Gastroesophageal sphincter (tissue), 4 donors: ENCODE data around the gene FAM24B. TPM values are rescaled to one million over a fixed set of nuclear protein-coding genes. Genes with fewer than 3 reads are reported as not detected.

Experiments used
- ATAC-seq: fragments of 150-250 bp; one replicate; pipeline ENCODE4 v1.9.1; 2016; ENCODE audit warnings: mild to moderate bottlenecking, moderate library complexity
- H3K27ac ChIP-seq, 4 donors: fragments of 200-600 bp; sonication (generic) in 3 of 4; 1 replicate in 3 of 4; 2 replicates in 1 of 4; pipeline ENCODE4 v1.5.1; 2016 to 2019
- H3K27me3 ChIP-seq: fragments of 200-600 bp; sonication (generic); one replicate; pipeline ENCODE4 v1.5.1; 2019
- H3K36me3 ChIP-seq, 2 donors: fragments of 200-600 bp; sonication (generic); one replicate each; pipeline ENCODE4 v1.5.1; 2019; ENCODE audit warnings: control low read depth in 1 of 2
- H3K4me1 ChIP-seq, 3 donors: fragments of 200-600 bp; sonication (generic); 1 replicate in 2 of 3; 2 replicates in 1 of 3; pipeline ENCODE4 v1.5.1; 2016 to 2019; ENCODE audit warnings: control low read depth in 2 of 3
- H3K4me3 ChIP-seq, 2 donors: fragments of 200-600 bp; sonication (generic); one replicate each; pipeline ENCODE4 v1.5.1; 2019; ENCODE audit warnings: mild to moderate bottlenecking in 1 of 2, moderate library complexity in 1 of 2
- H3K9me3 ChIP-seq, 3 donors: fragments of 200-600 bp; sonication (generic); one replicate each; pipeline ENCODE4 v1.5.1; 2017 to 2019; ENCODE audit warnings: control low read depth in 2 of 3
- EP300 ChIP-seq: sonication (generic); formaldehyde crosslinking; IDR thresholded peaks from one replicate; pipeline ENCODE4 v1.6.1; 2017; ENCODE audit warnings: antibody characterized with exemption, mild to moderate bottlenecking
- POLR2A ChIP-seq, 2 donors: fragments of 450-650 bp; IDR thresholded peaks; one replicate each; pipeline ENCODE4 v1.6.1; 2017; ENCODE audit warnings: antibody characterized with exemption in 2 of 2, mild to moderate bottlenecking in 2 of 2, moderate library complexity in 1 of 2
- POLR2AphosphoS5 ChIP-seq: sonication (generic); formaldehyde crosslinking; IDR thresholded peaks from one replicate; pipeline ENCODE4 v1.6.1; 2017; ENCODE audit warnings: antibody characterized with exemption
- WGBS, 2 donors: methylation state at CpG; one replicate each; pipeline ENCODE4 v1.1.5; 2018; ENCODE audit warnings: low coverage in 1 of 2; 5-methylcytosine and 5-hydroxymethylcytosine counted together
- total RNA-seq, 4 donors: library from RNA; depleted of rRNA; stranded (reverse); fragments of >200 nt; gene quantifications; one replicate each; pipeline ENCODE4 v1.1.0, GENCODE V29; 2016
- TF ChIP-seq, protein P1 (sequence below), 4 experiments: fragments of 200-600 bp in 2 of 4; fragments of 450-650 bp in 2 of 4; sonication (generic) in 1 of 4; IDR thresholded peaks; one replicate each; pipeline ENCODE4 v1.5.1; 2017 to 2019; ENCODE audit warnings: antibody characterized with exemption in 4 of 4, mild to moderate bottlenecking in 2 of 4, moderate library complexity in 2 of 4

FAM24B gene
- total RNA-seq, 4 donors from 2014 or later: 1.6 to 2.8 (median 2.6) TPM; not detected in 1

DNA sequence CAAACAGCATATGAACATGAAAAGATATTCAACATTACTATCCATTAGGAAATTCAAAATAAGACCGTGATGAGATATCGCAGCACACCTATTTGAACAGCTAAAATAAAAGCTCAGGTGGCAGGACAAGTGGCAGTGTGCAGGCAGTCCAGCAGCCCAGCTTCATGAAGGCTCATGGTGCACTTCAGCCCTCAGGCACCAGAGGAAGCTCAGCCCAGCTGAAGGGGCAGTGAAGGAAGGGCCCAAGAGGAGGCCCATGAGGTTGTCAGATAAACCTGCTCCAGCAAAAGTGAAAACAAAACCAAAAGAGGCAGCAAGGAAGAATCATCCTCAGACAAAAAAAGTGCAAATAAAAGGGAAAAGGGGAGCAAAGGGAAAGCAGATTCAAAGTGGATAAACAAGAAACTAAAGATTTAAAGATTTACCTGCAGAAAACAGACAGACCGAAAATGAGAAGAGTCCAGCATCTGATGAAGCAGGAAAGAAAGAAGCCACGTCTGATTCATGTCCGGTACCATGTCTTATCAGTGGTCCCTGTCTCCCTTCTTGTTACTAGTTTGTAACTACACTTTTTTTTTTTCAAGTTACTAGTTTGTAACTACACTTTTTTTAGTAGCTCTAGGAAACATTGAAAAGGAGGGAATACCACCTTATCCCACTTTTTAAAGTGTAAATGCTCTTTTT lies 15.0 kb upstream of the FAM24B start:
- H3K27me3 ChIP-seq: peaks cover 4% of the 10 kb centered on the region
- H3K4me1 ChIP-seq: no peaks in the 10 kb centered on the region
- ATAC-seq: no peak
- no peak for TF ChIP-seq POLR2A (IDR thresholded peaks at IDR 0.05)
- TF ChIP-seq POLR2AphosphoS5: no peak
- no peak for TF ChIP-seq EP300
- TF ChIP-seq, protein P1, sequence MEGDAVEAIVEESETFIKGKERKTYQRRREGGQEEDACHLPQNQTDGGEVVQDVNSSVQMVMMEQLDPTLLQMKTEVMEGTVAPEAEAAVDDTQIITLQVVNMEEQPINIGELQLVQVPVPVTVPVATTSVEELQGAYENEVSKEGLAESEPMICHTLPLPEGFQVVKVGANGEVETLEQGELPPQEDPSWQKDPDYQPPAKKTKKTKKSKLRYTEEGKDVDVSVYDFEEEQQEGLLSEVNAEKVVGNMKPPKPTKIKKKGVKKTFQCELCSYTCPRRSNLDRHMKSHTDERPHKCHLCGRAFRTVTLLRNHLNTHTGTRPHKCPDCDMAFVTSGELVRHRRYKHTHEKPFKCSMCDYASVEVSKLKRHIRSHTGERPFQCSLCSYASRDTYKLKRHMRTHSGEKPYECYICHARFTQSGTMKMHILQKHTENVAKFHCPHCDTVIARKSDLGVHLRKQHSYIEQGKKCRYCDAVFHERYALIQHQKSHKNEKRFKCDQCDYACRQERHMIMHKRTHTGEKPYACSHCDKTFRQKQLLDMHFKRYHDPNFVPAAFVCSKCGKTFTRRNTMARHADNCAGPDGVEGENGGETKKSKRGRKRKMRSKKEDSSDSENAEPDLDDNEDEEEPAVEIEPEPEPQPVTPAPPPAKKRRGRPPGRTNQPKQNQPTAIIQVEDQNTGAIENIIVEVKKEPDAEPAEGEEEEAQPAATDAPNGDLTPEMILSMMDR (IDR thresholded peaks at IDR 0.05): no peak
- no peaks in the 10 kb centered on the region for H3K9me3 ChIP-seq
- 76 to 91% methylated on average over 5 of the region's 5 CpGs for WGBS, 2 donors
- no peaks in the 10 kb centered on the region for H3K36me3 ChIP-seq
- no peak overlapping the region for H3K4me3 ChIP-seq
- no peak overlapping the region for H3K27ac ChIP-seq

- H3K4me3 ChIP-seq: no peak overlapping the region
- ATAC-seq: no peak
Measured at GRCh38 chr10:122884166-122884565, 4.8 kb upstream of the FAM24B start.

DNA sequence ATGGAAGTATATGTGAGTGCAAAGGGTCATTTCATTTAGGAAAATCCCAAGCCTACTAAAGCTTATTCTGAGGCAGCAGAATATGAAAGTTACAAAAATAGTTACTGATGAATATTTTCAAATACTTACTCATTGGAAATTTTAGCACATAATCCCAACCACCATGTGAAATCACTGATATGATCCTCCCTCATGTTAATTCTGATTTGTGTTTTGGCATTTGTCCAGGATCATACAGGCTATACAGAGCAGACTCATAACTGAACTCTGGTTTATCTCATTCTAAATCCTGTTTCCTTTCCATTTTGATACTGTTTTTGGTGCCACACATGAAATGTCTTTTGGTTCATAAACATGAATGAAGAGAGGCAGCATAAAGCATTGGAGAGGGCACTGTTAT lies 3.4 kb upstream of the FAM24B start:
- no peak overlapping the region for H3K27ac ChIP-seq
- no peaks in the 10 kb centered on the region for H3K36me3 ChIP-seq
- H3K9me3 ChIP-seq: no peaks in the 10 kb centered on the region
- H3K4me3 ChIP-seq: no peak overlapping the region
- ATAC-seq: no peak
- H3K27me3 ChIP-seq: no peaks in the 10 kb centered on the region
- H3K4me1 ChIP-seq: peaks cover 0 to 19% (median 3%) of the 10 kb centered on the region in 3 donors
- TF ChIP-seq POLR2AphosphoS5 (no peak), EP300 (no peak), POLR2A (IDR thresholded peaks at IDR 0.05) (no peak)
- TF ChIP-seq, protein P1 (IDR thresholded peaks at IDR 0.05): no peak

More at GRCh38 chr10:122884166-122884565, 4.8 kb upstream of the FAM24B start:
- H3K36me3 ChIP-seq: no peaks in the 10 kb centered on the region
- 100% methylated on average over 1 of the region's 1 CpG for WGBS, 2 donors
- TF ChIP-seq, protein P1 (IDR thresholded peaks at IDR 0.05): no peak
- TF ChIP-seq EP300 (no peak), POLR2A (IDR thresholded peaks at IDR 0.05) (no peak), POLR2AphosphoS5 (no peak)
- no peak overlapping the region for H3K27ac ChIP-seq
- peaks cover 0 to 10% (median 3%) of the 10 kb centered on the region in 3 donors for H3K4me1 ChIP-seq
- no peaks in the 10 kb centered on the region for H3K27me3 ChIP-seq
- H3K9me3 ChIP-seq: no peaks in the 10 kb centered on the region

DNA sequence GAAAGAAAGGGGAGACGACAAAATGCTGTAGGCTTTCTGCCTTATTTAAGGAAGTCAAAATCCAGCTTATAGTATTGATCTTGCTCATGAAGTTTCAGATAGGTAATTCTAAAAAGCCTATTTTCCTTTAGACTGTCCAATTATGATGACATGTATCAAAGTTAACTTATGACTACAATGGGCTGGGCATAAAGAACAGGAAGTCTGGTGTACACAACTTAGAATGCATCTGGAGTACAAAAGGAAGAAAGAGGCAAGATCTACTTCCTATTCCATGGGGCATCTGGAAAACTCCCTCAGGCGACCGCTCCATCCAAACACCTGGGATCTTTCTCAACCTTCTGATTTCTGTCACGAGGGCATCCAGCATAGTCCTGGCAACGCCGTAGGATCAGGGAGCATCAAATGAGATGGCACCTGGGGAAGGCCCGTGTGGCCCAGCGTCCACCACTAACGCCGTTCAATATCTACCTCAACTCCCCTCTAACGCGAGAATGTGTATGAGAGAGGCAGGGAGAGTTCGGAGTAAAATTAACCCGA lies 512 bp downstream of the FAM24B start:
- peak; percentile 3 for ATAC-seq
- H3K36me3 ChIP-seq: no peaks in the 10 kb centered on the region
- peaks cover 0 to 19% (median 3%) of the 10 kb centered on the region in 3 donors for H3K4me1 ChIP-seq
- WGBS, 2 donors: 32 to 72% methylated on average over 3 to 9 of the region's 14 CpGs
- H3K9me3 ChIP-seq: no peaks in the 10 kb centered on the region
- peak overlapping the region in 3 of 4 donors; percentile 59 to 78 (median 71) for H3K27ac ChIP-seq
- H3K27me3 ChIP-seq: no peaks in the 10 kb centered on the region
- H3K4me3 ChIP-seq: peak overlapping the region; percentile 30 to 63
- TF ChIP-seq POLR2AphosphoS5 (no peak), POLR2A (IDR thresholded peaks at IDR 0.05) (no peak), EP300 (no peak)
- TF ChIP-seq, protein P1 (IDR thresholded peaks at IDR 0.05): no peak

DNA sequence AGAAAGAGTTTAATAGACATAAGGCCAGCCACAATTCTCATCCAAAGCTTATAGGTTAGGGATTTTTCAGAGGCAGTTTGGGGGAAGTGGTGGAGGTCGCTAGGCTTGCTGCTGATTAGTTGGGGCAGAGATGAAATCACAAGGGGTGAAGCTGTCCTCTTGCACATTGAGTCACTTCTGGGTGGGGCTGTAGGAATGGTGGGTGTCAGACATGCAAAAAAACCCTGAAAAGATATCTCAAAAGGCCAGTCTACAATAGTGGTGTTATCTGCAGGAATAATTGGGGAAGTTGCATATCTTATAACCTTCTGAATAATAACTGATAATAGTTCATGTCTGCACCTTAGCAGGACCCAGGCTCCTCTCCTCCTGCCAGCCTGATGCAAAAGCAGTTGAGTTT lies 2.1 kb downstream of the FAM24B start:
- H3K9me3 ChIP-seq: no peaks in the 10 kb centered on the region
- no peak overlapping the region for H3K27ac ChIP-seq
- no peak for TF ChIP-seq POLR2AphosphoS5
- TF ChIP-seq POLR2A (IDR thresholded peaks at IDR 0.05): no peak
- TF ChIP-seq, protein P1 (IDR thresholded peaks at IDR 0.05): no peak
- no peak for TF ChIP-seq EP300
- no peaks in the 10 kb centered on the region for H3K36me3 ChIP-seq
- H3K4me3 ChIP-seq: no peak overlapping the region
- 60 to 63% methylated on average over 1 of the region's 1 CpG for WGBS, 2 donors
- peaks cover 0 to 19% (median 3%) of the 10 kb centered on the region in 3 donors for H3K4me1 ChIP-seq
- H3K27me3 ChIP-seq: no peaks in the 10 kb centered on the region
- no peak for ATAC-seq
